Activated naive CD8-positive, alpha-beta T cell treated with anti-CD3 and anti-CD28 coated beads, Interleukin-2, amount 50 U/mL, for 24 hours (primary cell): ENCODE measurements around the gene PACSIN2.

ENCODE experiments used
- ATAC-seq: fragments of 150-1000 bp; cut with Tn5 transposase; one replicate; pipeline ENCODE4 v1.10.0; 2021
- DNase-seq: peaks from one replicate; pipeline ENCODE4 v3.0.0; 2021
- H3K27ac Mint-ChIP-seq: one replicate; pipeline ENCODE4 v1.8.0; 2021; ENCODE audit warnings: mild to moderate bottlenecking, mixed read lengths
- H3K27me3 Mint-ChIP-seq: one replicate; pipeline ENCODE4 v1.8.0; 2021; ENCODE audit warnings: mixed read lengths
- H3K36me3 Mint-ChIP-seq: one replicate; pipeline ENCODE4 v1.8.0; 2021; ENCODE audit warnings: low read depth, mixed read lengths
- H3K4me1 Mint-ChIP-seq: one replicate; pipeline ENCODE4 v1.8.0; 2021; ENCODE audit warnings: mixed read lengths
- H3K4me3 Mint-ChIP-seq: one replicate; pipeline ENCODE4 v1.8.0; 2021; ENCODE audit warnings: mild to moderate bottlenecking, moderate library complexity, mixed read lengths
- H3K9me3 Mint-ChIP-seq: one replicate; pipeline ENCODE4 v1.8.0; 2021; ENCODE audit warnings: mixed read lengths

The PACSIN2 gene

DNA sequence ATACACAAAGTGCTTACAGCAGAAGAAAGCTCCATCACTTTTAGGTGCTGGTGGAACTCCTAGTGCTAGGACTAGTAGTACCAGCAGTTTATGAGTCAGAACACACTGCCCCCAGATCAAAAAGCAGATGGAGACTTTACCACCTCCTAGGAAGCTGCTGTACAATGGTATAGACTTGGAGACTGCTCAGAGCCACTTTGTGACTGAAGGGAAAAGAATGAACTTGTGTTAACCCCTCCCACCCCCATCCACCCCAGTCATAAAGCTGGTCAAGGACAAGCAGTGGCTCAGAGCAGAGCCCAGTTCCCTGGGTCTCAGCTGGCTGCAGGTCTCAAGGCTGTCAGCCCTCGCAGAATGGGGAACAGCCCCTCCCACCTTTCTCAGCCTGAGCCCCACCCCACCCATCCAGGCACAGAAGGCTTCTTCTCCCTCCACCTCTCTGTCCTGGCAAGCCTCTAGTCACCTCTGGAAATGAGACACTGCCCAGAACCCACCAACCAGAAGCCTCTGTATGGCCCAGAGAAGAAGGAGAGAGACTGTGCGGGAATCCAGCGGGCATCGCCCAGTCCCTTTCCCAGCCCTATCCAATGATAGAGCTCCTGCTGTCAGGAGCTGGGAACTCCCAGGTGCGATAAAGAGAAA lies 23.8 kb downstream of the PACSIN2 start:
- DNase-seq (no peak), ATAC-seq (peak; percentile 59)
- no peaks in the 10 kb centered on the region for H3K27me3 Mint-ChIP-seq
- no peaks in the 10 kb centered on the region for H3K36me3 Mint-ChIP-seq
- H3K27ac Mint-ChIP-seq = no peak overlapping the region
- H3K4me3 Mint-ChIP-seq = no peak overlapping the region
- H3K9me3 Mint-ChIP-seq = no peaks in the 10 kb centered on the region
- H3K4me1 Mint-ChIP-seq = peaks cover 35% of the 10 kb centered on the region

DNA sequence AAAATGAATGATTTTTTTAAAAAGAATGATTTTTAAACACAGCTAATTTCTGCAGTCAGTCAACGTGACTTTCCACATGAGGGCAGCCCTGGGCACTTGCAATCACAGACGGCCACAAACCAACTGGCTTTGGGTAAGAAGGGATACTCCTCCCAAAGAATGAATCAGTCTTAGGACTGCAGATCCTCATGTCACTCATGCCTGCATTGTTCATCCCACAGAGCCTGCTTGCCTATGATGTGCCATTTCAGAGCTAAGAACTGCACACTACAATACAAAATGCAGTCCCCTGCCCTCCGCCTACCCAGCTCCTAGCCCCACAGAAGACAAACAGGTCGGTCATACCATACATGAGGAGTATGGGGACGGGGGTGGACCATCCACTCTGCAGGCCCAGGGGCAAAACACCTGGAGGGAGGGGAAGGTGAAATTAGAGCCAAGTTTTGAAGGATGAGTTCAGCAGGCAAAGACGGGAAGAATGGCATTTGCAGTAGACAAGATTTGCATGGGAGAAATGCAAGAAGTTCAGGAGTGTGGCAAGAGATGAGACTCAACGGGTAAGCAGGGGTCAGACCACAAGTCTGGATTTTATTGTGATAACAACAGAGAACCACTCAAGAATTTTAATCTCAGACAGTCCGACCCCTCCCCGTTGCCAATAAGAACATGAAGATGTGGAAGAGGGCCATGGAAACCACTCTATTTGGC lies 24.7 kb downstream of the PACSIN2 start:
- no peak overlapping the region for H3K27ac Mint-ChIP-seq
- H3K9me3 Mint-ChIP-seq = no peaks in the 10 kb centered on the region
- H3K36me3 Mint-ChIP-seq = no peaks in the 10 kb centered on the region
- DNase-seq (no peak), ATAC-seq (no peak)
- no peak overlapping the region for H3K4me3 Mint-ChIP-seq
- H3K27me3 Mint-ChIP-seq = no peaks in the 10 kb centered on the region
- peaks cover 32% of the 10 kb centered on the region for H3K4me1 Mint-ChIP-seq

DNA sequence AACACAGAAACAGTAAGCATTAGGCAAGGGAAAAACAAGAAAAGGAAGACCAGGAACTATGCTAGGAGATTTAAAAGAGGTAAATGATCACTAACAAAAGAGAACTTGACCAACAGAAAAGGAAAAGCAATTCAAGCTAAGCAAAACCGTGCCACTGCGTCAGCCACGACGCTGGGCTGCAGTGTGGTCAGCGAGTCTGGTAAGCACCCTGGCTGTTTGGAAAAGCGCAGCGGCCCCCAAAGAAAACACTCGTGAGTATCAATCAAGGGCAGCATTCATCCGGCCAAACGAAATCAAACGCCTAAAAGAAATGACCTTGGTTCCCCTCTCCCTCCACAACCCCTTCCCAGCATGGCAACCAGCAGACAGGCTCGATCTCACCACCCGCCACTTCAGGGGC lies 28.8 kb downstream of the PACSIN2 start:
- ATAC-seq (no peak), DNase-seq (no peak)
- Mint-ChIP-seq H3K27me3 (no peaks in the 10 kb centered on the region), H3K4me1 (peaks cover 12% of the 10 kb centered on the region), H3K4me3 (no peak overlapping the region), H3K27ac (no peak overlapping the region), H3K9me3 (no peaks in the 10 kb centered on the region), H3K36me3 (no peaks in the 10 kb centered on the region)

DNA sequence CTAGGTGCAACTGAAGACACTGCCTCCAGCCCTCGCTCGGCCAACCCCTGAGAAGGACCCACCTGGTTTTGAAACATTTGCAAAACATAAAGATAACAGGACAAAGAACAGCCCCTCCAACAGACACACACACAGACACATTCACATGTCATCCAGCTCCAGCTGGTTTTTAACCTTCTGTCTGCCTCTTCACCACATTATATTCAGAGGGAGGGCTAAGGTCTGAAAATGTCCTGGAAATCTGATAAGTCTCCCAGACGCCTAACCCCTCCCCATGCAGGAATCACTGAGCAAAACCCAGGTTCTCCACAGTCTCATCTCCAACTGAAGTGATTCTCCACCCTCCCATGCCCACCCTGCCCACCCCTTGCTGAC lies 29.4 kb downstream of the PACSIN2 start:
- ATAC-seq (no peak), DNase-seq (no peak)
- Mint-ChIP-seq H3K9me3 (no peaks in the 10 kb centered on the region), H3K27me3 (no peaks in the 10 kb centered on the region), H3K4me3 (no peak overlapping the region), H3K36me3 (no peaks in the 10 kb centered on the region), H3K27ac (no peak overlapping the region), H3K4me1 (peaks cover 8% of the 10 kb centered on the region)

DNA sequence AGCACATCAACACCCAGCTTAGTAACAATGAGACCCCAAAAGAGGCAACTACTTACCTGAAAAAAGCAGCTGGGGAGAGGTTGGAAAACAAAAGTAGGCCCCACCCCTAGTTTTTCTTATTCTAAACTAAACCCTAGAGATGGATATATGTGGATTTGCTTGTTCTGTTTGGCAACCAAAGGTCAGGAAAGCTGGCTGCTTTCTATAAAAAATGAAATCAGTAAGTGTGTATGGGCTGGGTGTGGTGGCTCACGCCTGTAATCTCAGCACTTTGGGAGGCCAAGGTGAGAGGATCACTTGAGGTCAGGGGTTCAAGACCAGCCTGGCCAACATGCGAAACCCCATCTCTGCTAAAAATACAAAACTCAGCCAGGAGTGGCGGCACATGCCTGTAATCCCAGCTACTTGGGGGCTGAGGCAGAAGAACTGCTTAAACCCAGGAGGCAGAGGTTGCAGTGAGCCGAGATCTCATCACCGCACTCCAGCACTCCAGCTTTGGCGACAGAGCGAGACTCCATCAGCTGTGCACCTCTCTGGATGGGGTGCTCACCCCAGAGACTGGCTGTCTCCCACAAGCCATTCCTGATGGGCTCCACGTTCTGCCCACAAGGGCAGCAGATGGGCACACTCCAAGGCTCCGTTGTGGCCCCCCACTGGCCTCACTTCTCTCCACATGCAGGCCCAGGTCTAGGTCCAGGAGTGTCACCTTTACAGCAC lies 30.0 kb downstream of the PACSIN2 start:
- Mint-ChIP-seq H3K36me3 (no peaks in the 10 kb centered on the region), H3K4me1 (peaks cover 4% of the 10 kb centered on the region), H3K4me3 (no peak overlapping the region), H3K9me3 (no peaks in the 10 kb centered on the region), H3K27ac (no peak overlapping the region), H3K27me3 (no peaks in the 10 kb centered on the region)
- no peak for DNase-seq
- ATAC-seq = no peak

DNA sequence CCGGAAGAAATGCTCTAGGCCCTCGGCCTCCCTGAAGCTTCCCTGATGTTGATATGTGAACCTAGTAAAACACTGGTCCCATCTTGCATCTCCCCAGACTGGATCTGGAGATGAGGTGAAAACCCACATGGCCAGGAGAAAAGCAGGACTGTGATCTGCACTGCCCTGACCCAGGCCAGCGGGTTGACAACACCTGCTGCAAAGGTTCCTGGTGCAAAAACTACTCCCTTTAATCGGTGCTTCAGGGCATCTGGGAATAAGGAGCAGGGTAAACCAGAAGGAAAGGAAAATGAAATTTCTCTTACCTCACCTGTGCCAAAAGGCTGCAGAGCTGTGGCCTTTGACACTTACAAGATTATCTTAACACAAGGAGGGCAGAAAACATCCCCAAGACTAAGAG lies 30.6 kb downstream of the PACSIN2 start:
- Mint-ChIP-seq H3K9me3 (no peaks in the 10 kb centered on the region), H3K27ac (no peak overlapping the region)
- ATAC-seq = no peak

DNA sequence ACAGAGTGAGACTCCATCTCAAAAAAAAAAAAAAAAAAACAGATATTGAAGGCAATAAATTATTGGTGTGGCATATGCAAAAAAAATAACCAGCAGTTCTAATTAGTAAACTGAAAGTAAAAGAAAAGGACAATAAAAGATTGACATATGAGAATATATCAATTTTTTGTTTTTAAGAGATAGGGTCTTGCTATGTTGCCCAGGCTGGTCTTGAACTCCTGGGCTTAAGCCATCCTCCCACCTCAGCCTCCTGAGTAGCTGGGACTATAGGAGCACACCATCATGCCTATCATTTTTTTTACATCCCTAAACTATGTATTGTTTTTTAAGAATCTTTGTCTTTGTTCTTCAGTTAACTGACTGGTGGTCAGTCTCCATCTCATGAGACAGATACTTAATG lies 31.5 kb downstream of the PACSIN2 start:
- peaks cover 11% of the 10 kb centered on the region for H3K4me1 Mint-ChIP-seq
- no peaks in the 10 kb centered on the region for H3K9me3 Mint-ChIP-seq
- H3K4me3 Mint-ChIP-seq = no peak overlapping the region
- no peak for ATAC-seq
- no peaks in the 10 kb centered on the region for H3K27me3 Mint-ChIP-seq
- no peaks in the 10 kb centered on the region for H3K36me3 Mint-ChIP-seq
- DNase-seq = no peak
- no peak overlapping the region for H3K27ac Mint-ChIP-seq

More for the DNA sequence above, 30.6 kb downstream of the PACSIN2 start:
- peaks cover 6% of the 10 kb centered on the region for H3K4me1 Mint-ChIP-seq
- H3K36me3 Mint-ChIP-seq = no peaks in the 10 kb centered on the region
- no peak for DNase-seq
- no peaks in the 10 kb centered on the region for H3K27me3 Mint-ChIP-seq
- no peak overlapping the region for H3K4me3 Mint-ChIP-seq

DNA sequence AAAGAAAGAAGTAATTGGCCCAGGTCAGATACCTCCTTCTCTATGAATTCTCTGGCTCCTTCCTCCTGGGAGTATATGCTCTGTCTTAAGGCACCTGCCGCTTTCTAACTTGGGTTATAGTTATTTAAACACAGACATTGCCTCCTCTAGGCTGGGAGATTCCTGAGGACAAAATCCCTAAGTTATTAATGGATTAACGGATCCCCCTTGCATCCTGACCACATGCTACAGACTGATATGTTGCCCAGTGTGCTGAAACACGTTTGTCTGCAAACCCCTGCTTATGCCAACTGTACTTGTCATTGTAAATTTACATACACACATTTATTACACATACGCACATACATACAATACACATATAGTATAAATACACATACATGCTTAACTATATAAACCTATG lies 35.3 kb downstream of the PACSIN2 start:
- peaks cover 24% of the 10 kb centered on the region for H3K4me1 Mint-ChIP-seq
- H3K36me3 Mint-ChIP-seq = no peaks in the 10 kb centered on the region
- no peaks in the 10 kb centered on the region for H3K9me3 Mint-ChIP-seq

DNA sequence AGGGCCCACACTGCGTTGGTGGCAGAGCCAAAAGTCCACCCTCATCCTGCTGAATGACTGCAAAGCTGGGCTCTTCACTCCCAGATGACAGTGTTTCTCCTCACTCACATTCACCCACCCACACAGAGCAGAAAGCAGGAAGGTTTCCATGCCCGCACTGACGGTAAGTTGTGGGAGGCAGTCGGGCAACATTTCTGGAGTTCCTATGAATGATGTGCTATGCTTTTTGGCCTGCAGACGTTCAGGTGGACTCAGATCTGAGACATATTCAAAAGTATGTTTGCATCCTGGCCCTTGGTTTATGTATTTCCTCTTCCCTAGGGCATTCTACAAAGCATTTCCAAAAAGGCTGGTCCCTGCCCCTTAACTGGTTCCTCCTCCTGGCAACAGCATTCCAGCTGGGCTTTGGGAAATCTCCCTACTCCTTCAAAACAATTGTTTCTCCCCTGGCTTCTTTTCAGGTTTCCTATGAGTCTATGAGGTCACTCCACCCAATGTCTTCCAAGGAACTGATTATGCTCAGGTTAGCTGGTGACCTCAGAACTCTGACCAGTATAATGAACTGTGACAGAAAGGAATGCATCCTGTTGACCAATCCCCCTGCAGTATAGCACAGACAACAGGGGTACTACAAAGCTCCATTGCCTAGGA lies 36.4 kb downstream of the PACSIN2 start:
- no peak for DNase-seq
- no peak for ATAC-seq
- Mint-ChIP-seq H3K4me3 (no peak overlapping the region), H3K36me3 (no peaks in the 10 kb centered on the region), H3K27me3 (no peaks in the 10 kb centered on the region), H3K4me1 (peaks cover 24% of the 10 kb centered on the region), H3K9me3 (no peaks in the 10 kb centered on the region), H3K27ac (peak overlapping the region; percentile 51)

More for the DNA sequence above, 35.3 kb downstream of the PACSIN2 start:
- no peak for DNase-seq
- Mint-ChIP-seq H3K27me3 (no peaks in the 10 kb centered on the region), H3K27ac (no peak overlapping the region), H3K4me3 (no peak overlapping the region)
- no peak for ATAC-seq

DNA sequence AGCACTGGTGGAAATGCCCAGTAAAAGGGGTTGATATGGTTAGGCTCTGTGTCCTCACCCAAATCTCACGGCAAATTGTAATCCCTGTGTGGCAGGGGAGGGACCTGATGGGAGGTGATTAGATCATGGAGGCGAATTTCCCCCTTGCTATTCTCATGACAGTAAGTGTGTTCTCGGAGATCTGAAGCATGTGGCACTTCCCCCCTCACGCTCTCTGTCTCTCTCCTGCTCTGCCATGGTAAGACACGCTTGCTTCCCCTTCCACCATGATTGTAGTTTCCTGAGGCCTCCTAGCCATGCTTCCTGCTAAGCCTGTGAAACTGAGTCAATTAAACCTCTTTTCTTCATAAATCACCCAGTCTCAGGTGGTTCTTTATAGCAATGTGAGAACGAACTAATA lies 37.4 kb downstream of the PACSIN2 start:
- Mint-ChIP-seq H3K27me3 (no peaks in the 10 kb centered on the region), H3K27ac (no peak overlapping the region), H3K4me3 (no peak overlapping the region), H3K36me3 (no peaks in the 10 kb centered on the region), H3K4me1 (peaks cover 34% of the 10 kb centered on the region), H3K9me3 (no peaks in the 10 kb centered on the region)
- DNase-seq (no peak), ATAC-seq (no peak)

DNA sequence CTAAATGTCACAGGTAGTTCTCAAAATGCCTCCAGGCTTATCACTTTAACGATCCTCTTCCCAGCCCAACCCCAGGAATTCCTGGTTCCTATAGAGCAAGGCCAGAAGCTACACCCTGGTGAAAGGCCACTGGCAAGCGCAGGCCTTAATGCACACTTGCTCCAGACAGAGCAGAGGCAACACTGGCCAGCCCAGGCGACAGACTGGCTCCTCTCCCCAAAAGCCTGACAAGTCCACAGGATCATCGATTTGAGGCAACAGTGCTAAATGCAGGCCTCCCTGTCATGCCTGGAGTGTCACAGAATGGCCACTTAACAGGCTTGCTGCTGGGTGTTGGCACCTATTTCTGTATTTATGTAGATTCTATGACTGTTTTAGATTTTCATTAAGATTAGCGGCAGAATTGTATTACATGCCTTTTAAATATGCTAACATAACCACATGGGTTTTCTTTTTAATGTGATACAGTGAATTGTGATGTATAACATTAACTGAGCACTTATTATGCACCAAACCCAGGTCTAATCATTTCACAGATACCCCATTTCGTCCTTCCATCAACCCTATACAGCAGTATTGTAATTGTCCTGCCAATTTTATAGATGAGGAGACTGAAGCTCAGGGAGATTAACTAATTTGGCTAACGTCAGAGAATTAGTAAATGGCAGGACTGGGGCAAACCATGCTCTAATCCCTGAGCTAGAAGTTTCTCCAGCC lies 38.6 kb downstream of the PACSIN2 start:
- Mint-ChIP-seq H3K27me3 (no peaks in the 10 kb centered on the region), H3K9me3 (no peaks in the 10 kb centered on the region), H3K4me3 (no peak overlapping the region), H3K27ac (no peak overlapping the region), H3K36me3 (peaks cover 3% of the 10 kb centered on the region), H3K4me1 (peaks cover 36% of the 10 kb centered on the region)
- ATAC-seq (no peak), DNase-seq (no peak)

DNA sequence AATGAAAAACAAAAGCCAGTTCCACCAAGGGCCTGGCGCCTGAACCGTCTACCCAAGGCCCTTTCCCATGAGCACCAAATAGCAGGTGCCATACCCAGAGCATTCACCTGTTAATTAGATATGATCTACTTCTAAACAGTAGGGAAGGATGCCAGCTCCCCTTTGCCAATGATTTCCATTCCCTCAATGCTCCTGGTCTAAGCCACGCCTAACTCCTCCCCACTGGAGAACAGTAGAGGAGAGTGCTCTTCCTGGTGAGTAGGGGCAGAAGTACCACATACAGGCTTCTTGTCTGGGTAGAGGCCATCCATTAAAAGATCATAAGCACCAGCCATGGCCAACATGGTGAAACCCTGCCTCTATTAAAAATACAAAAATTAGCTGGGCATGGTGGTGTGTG lies 40.7 kb downstream of the PACSIN2 start:
- Mint-ChIP-seq H3K27me3 (no peaks in the 10 kb centered on the region), H3K4me3 (no peak overlapping the region), H3K36me3 (peaks cover 9% of the 10 kb centered on the region), H3K4me1 (peaks cover 45% of the 10 kb centered on the region), H3K27ac (no peak overlapping the region), H3K9me3 (no peaks in the 10 kb centered on the region)
- DNase-seq (no peak), ATAC-seq (no peak)

DNA sequence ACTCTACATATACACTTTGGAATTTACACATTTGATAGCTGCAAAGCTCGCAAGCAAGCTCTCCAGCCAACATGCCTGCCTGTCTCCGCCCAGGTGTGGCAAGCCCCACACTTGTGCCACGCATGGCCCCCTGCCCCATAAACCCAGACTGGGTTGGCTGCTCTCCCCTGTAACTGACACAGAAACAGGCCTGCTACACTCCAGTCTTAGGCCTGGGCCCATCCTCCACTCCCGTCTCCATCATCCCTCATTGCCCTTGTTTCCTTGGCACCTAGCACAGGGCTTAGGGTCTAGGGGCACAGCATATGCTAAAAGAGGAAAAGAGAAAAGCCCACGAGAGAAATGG lies 41.4 kb downstream of the PACSIN2 start:
- H3K4me1 Mint-ChIP-seq = peaks cover 41% of the 10 kb centered on the region
- H3K27me3 Mint-ChIP-seq = no peaks in the 10 kb centered on the region
- no peaks in the 10 kb centered on the region for H3K9me3 Mint-ChIP-seq
- no peak overlapping the region for H3K27ac Mint-ChIP-seq
- DNase-seq (no peak), ATAC-seq (no peak)
- H3K4me3 Mint-ChIP-seq = no peak overlapping the region
- peaks cover 9% of the 10 kb centered on the region for H3K36me3 Mint-ChIP-seq

DNA sequence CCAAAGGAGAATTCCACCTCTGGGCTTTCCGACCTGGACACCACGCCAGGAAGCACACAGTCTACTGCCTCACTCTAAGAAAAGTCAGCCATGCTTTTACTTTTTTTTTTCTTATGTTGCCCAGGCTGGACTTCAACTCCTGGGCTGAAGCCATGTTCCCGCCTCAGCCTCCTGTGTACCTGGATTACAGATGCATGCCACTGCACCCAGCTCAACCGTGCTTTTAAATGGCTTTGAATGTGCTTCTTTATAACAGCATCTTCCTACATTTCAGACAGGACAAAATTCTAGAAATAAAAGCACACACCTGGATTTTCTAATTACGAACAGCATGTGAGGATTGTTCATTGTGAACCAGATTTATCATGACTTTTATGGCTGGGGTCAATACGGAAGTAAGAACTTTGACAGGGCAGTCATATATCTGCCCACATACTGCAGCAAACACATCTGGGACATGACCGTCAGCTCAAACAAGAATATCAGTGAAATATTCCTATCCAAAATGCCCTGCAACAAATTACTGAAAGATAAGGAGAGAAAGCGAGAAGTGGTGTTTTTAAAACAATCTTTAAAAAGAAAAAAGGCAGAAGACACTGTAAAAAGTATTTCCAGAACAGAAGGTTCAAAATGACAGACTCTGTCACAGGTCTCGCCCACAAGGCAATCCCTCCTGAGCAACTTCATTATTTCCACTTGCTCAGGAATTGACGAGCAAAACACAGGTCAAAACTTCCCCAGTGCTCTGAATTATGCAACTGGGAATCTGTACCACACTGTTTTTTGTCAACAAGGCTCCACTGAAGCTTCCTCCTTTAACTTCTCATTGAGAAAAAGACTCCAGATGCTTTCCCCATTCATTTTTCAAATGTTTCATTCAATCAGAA lies 42.1 kb downstream of the PACSIN2 start:
- ATAC-seq (no peak), DNase-seq (no peak)
- H3K36me3 Mint-ChIP-seq = peaks cover 13% of the 10 kb centered on the region
- no peaks in the 10 kb centered on the region for H3K27me3 Mint-ChIP-seq
- H3K9me3 Mint-ChIP-seq = no peaks in the 10 kb centered on the region
- no peak overlapping the region for H3K27ac Mint-ChIP-seq
- H3K4me3 Mint-ChIP-seq = no peak overlapping the region
- H3K4me1 Mint-ChIP-seq = peaks cover 37% of the 10 kb centered on the region
